Fibroblast of mammary gland (primary cell): ENCODE measurements around the gene FKBP11.

ENCODE experiments used
- DNase-seq: peaks from one replicate; pipeline ENCODE4 v3.0.0-alpha.2; 2010; ENCODE audit warnings: low read depth
- H3K4me3 ChIP-seq: 2 replicates; pipeline ENCODE4 v1.5.1; 2011; ENCODE audit warnings: low read depth, mild to moderate bottlenecking, low read length, moderate library complexity; ENCODE audit not compliant: control insufficient read depth
- CTCF ChIP-seq: conservative IDR thresholded peaks from 2 replicates; pipeline ENCODE4 v1.5.1; 2011; ENCODE audit warnings: low read depth, low read length, inconsistent platforms; ENCODE audit not compliant: control insufficient read depth, insufficient read depth

Gene FKBP11

GRCh38 chr12:48961801-48962200, 36.5 kb upstream of the FKBP11 start:
- no peak for TF ChIP-seq CTCF
- no peak overlapping the region for H3K4me3 ChIP-seq
- peak; percentile 34 for DNase-seq

GRCh38 chr12:48961331-48961730, 36.0 kb upstream of the FKBP11 start:
- H3K4me3 ChIP-seq, result no peak overlapping the region
- no peak for TF ChIP-seq CTCF
- DNase-seq, result no peak

DNA sequence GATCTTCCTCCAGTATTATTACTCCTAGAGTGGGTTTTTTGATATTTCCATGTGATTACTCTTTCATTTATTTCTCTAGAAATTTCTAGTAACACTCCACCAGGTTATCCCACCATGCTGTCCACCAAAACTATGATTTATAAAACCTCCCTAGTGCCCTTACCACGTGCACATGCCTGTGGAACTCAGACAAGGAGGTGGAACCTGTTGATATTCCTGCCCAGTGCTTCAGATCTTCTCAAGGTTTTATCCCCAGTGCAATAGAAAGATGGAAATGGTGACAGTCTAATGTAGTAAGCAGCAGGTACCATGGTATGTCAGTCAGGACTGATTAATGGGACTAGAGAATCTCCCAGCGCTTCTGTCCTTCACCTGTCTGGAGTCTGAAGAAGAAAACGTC, 35.5 kb upstream of the FKBP11 start:
- DNase-seq, result no peak
- no peak overlapping the region for H3K4me3 ChIP-seq
- TF ChIP-seq CTCF, result no peak

- H3K4me3 ChIP-seq, result peak overlapping the region; percentile 98
These were observed 32.7 kb upstream of the FKBP11 start for GRCh38 chr12:48958049-48958388.

GRCh38 chr12:48957141-48958048, 32.1 kb upstream of the FKBP11 start, which contains the start of gene ARF3:
TSS of gene ARF3 (minus strand) at chr12:48957487. CDS start at chr12:48941095, 16,392 bp downstream.
- H3K4me3 ChIP-seq, result peak within 1 kb of the TSS; percentile 98
- TF ChIP-seq CTCF, result no peak
- DNase-seq, result peak; percentile 83

More at GRCh38 chr12:48958049-48958388, 32.7 kb upstream of the FKBP11 start:
- no peak for TF ChIP-seq CTCF
- no peak for DNase-seq

GRCh38 chr12:48956279-48957140, 31.2 kb upstream of the FKBP11 start:
- TF ChIP-seq CTCF, result no peak
- H3K4me3 ChIP-seq, result peak overlapping the region; percentile 98
- DNase-seq, result peak; percentile 95
